H9 (cell line): ENCODE data around the gene MROH2A. TPM values are rescaled to one million over a fixed set of nuclear protein-coding genes. Genes with fewer than 3 reads are reported as not detected.
A peak's percentile ranks its signal among the peaks of the same experiment; 100 is the strongest.

Experiments
- DNase-seq: peaks from one replicate; pipeline ENCODE4 v3.0.0-alpha.2; 2017
- H2AFZ ChIP-seq: one replicate; pipeline ENCODE4 v1.6.1; 2013; ENCODE audit warnings: mild to moderate bottlenecking, low read length, control low read depth, moderate library complexity
- H2AK5ac ChIP-seq: 2 replicates; pipeline ENCODE4 v1.6.1; 2013; ENCODE audit warnings: low read length, control low read depth, mixed read lengths; ENCODE audit not compliant: insufficient read length
- H2BK120ac ChIP-seq: one replicate; pipeline ENCODE4 v1.6.1; 2013; ENCODE audit warnings: low read depth, mild to moderate bottlenecking, low read length, control low read depth, inconsistent platforms; ENCODE audit not compliant: poor library complexity, severe bottlenecking
- H2BK12ac ChIP-seq: 2 replicates; pipeline ENCODE4 v1.6.1; 2013; ENCODE audit warnings: low read length, control low read depth, mixed read lengths, low read depth; ENCODE audit not compliant: insufficient read length
- H2BK15ac ChIP-seq: 2 replicates; pipeline ENCODE4 v1.6.1; 2013; ENCODE audit warnings: low read depth, low read length, control low read depth
- H2BK20ac ChIP-seq: one replicate; pipeline ENCODE4 v1.6.1; 2013; ENCODE audit warnings: low read depth, mild to moderate bottlenecking, low read length, control low read depth, inconsistent platforms; ENCODE audit not compliant: poor library complexity, severe bottlenecking
- H2BK5ac ChIP-seq: 2 replicates; pipeline ENCODE4 v1.6.1; 2013; ENCODE audit warnings: low read length, control low read depth, mixed read lengths; ENCODE audit not compliant: insufficient read length
- H3K14ac ChIP-seq: 2 replicates; pipeline ENCODE4 v1.6.1; 2013; ENCODE audit warnings: low read length, control low read depth; ENCODE audit not compliant: insufficient read depth
- H3K18ac ChIP-seq: 2 replicates; pipeline ENCODE4 v1.6.1; 2013; ENCODE audit warnings: low read depth, mild to moderate bottlenecking, mixed read lengths, low read length, control low read depth; ENCODE audit not compliant: insufficient read length
- H3K23ac ChIP-seq: 2 replicates; pipeline ENCODE4 v1.6.1; 2013; ENCODE audit warnings: low read length, control low read depth, mixed read lengths, low read depth; ENCODE audit not compliant: insufficient read length
- H3K23me2 ChIP-seq: 2 replicates; pipeline ENCODE4 v1.6.1; 2013; ENCODE audit warnings: low read depth, mild to moderate bottlenecking, mixed read lengths, low read length, control low read depth; ENCODE audit not compliant: insufficient read length, poor library complexity, severe bottlenecking
- H3K27ac ChIP-seq: 2 replicates; pipeline ENCODE4 v1.5.1; 2013; ENCODE audit warnings: low read length, control low read depth, mixed read lengths, low read depth; ENCODE audit not compliant: insufficient read length
- H3K27me3 ChIP-seq: 2 replicates; pipeline ENCODE4 v1.6.1; 2013; ENCODE audit warnings: low read length, control low read depth, inconsistent platforms; ENCODE audit not compliant: insufficient read depth
- H3K4ac ChIP-seq: 2 replicates; pipeline ENCODE4 v1.6.1; 2013; ENCODE audit warnings: low read depth, mild to moderate bottlenecking, control low read depth, inconsistent platforms, low read length, moderate library complexity
- H3K4me1 ChIP-seq: 2 replicates; pipeline ENCODE4 v1.6.1; 2013; ENCODE audit warnings: low read length, control low read depth, inconsistent platforms; ENCODE audit not compliant: insufficient read depth
- H3K4me2 ChIP-seq: 2 replicates; pipeline ENCODE4 v1.6.1; 2013; ENCODE audit warnings: low read length, control low read depth, mixed read lengths; ENCODE audit not compliant: insufficient read length, insufficient read depth
- H3K56ac ChIP-seq: 2 replicates; pipeline ENCODE4 v1.6.1; 2013; ENCODE audit warnings: low read depth, mild to moderate bottlenecking, mixed read lengths, low read length, control low read depth; ENCODE audit not compliant: insufficient read length
- H3K79me1 ChIP-seq: 2 replicates; pipeline ENCODE4 v1.6.1; 2013; ENCODE audit warnings: low read depth, mild to moderate bottlenecking, moderate library complexity, low read length, control low read depth, inconsistent platforms; ENCODE audit not compliant: insufficient read depth, poor library complexity, severe bottlenecking
- H3K79me2 ChIP-seq: 2 replicates; pipeline ENCODE4 v1.6.1; 2013; ENCODE audit warnings: low read length, control low read depth, inconsistent platforms; ENCODE audit not compliant: insufficient read depth
- H3K9ac ChIP-seq: 2 replicates; pipeline ENCODE4 v1.6.1; 2013; ENCODE audit warnings: low read length, control low read depth, mixed read lengths; ENCODE audit not compliant: insufficient read length; ENCODE audit errors: extremely low read depth
- H3K9me3 ChIP-seq: one replicate; pipeline ENCODE4 v1.6.1; 2013; ENCODE audit warnings: low read depth, low read length, inconsistent platforms; ENCODE audit not compliant: control insufficient read depth
- H3T11ph ChIP-seq: one replicate; pipeline ENCODE4 v1.6.1; 2013; ENCODE audit warnings: mild to moderate bottlenecking, low read length, control low read depth, inconsistent platforms
- H4K20me1 ChIP-seq: one replicate; pipeline ENCODE4 v1.6.1; 2013; ENCODE audit not compliant: control insufficient read depth, insufficient read length, insufficient read depth
- H4K5ac ChIP-seq: 2 replicates; pipeline ENCODE4 v1.6.1; 2013; ENCODE audit warnings: low read depth, mild to moderate bottlenecking, mixed read lengths, low read length, control low read depth; ENCODE audit not compliant: insufficient read length
- H4K8ac ChIP-seq: replicated peaks from 2 replicates; pipeline ENCODE4 v1.6.1; 2013; ENCODE audit warnings: low read length, control low read depth, mixed read lengths, low read depth; ENCODE audit not compliant: insufficient read length
- H4K91ac ChIP-seq: 2 replicates; pipeline ENCODE4 v1.6.1; 2013; ENCODE audit warnings: low read depth, mild to moderate bottlenecking, moderate library complexity, mixed read lengths, low read length, control low read depth; ENCODE audit not compliant: insufficient read length
- H3K27ac Mint-ChIP-seq, 3 experiments: 2 replicates in 2 of 3; 3 replicates in 1 of 3; pipeline ENCODE4 v1.8.0; 2020 to 2021; ENCODE audit warnings: mixed read lengths in 3 of 3, mild to moderate bottlenecking in 1 of 3, moderate library complexity in 1 of 3
- H3K27me3 Mint-ChIP-seq: 2 replicates; pipeline ENCODE4 v1.8.0; 2021; ENCODE audit warnings: low read depth, mild to moderate bottlenecking, moderate library complexity, mixed read lengths
- H3K36me3 Mint-ChIP-seq, 3 experiments: 2 replicates in 2 of 3; 3 replicates in 1 of 3; pipeline ENCODE4 v1.8.0; 2020 to 2021; ENCODE audit warnings: low read depth in 3 of 3, mixed read lengths in 3 of 3; ENCODE audit not compliant: insufficient read depth in 1 of 3
- H3K4me1 Mint-ChIP-seq, 2 experiments: 2 replicates each; pipeline ENCODE4 v1.8.0; 2020; ENCODE audit warnings: mixed read lengths in 2 of 2
- H3K4me3 Mint-ChIP-seq, 2 experiments: 2 replicates in 1 of 2; 3 replicates in 1 of 2; pipeline ENCODE4 v1.8.0; 2020 to 2021; ENCODE audit warnings: mild to moderate bottlenecking in 2 of 2, mixed read lengths in 2 of 2, moderate library complexity in 1 of 2
- H3K9me3 Mint-ChIP-seq, 2 experiments: 2 replicates in 1 of 2; 3 replicates in 1 of 2; pipeline ENCODE4 v1.8.0; 2020; ENCODE audit warnings: mild to moderate bottlenecking in 2 of 2, mixed read lengths in 2 of 2, moderate library complexity in 1 of 2
- CTCF ChIP-seq: fragments of 200-600 bp; sonication (generic); conservative IDR thresholded peaks from 3 replicates; pipeline ENCODE4 v1.8.0; 2021; ENCODE audit warnings: antibody characterized with exemption, mild to moderate bottlenecking
- WGBS: extraction: QIAGEN DNeasy Blood & Tissue Kit; methylation state at CpG from one replicate; pipeline ENCODE4 v1.1.7; 2013; ENCODE audit warnings: missing lambda C conversion rate, low lambda C conversion rate, mixed read lengths; ENCODE audit not compliant: insufficient read length; ENCODE audit errors: extremely low coverage; 5-methylcytosine and 5-hydroxymethylcytosine counted together
- total RNA-seq: library from RNA; stranded (reverse); gene quantifications from 2 replicates; pipeline ENCODE4 v1.2.1, GENCODE V29; 2021

Gene MROH2A
- total RNA-seq, 1 experiment from 2014 or later: not detected

- H3K27me3 Mint-ChIP-seq: no peaks in the 10 kb centered on the region
- no peaks in the 10 kb centered on the region for H3K9me3 ChIP-seq
- H3K27ac ChIP-seq: no peak overlapping the region
- no peak overlapping the region for H2BK12ac ChIP-seq
- H2BK20ac ChIP-seq: no peak overlapping the region
- no peaks in the 10 kb centered on the region for H3K9me3 Mint-ChIP-seq
- DNase-seq: peak; percentile 90
- H3K36me3 Mint-ChIP-seq: peaks cover 24 to 39% (median 36%) of the 10 kb centered on the region in 3 experiments
- H3K14ac ChIP-seq: no peak overlapping the region
- no peak overlapping the region for H2BK15ac ChIP-seq
- no peaks in the 10 kb centered on the region for H3K23me2 ChIP-seq
- no peaks in the 10 kb centered on the region for H3K27me3 ChIP-seq
- H3K9ac ChIP-seq: no peak overlapping the region
- no peak overlapping the region for H4K5ac ChIP-seq
- TF ChIP-seq CTCF: peak; percentile 73
- H2BK5ac ChIP-seq: no peak overlapping the region
- H3K79me2 ChIP-seq: no peaks in the 10 kb centered on the region; the same call in 1 of the 2 replicates
- no peak overlapping the region for H3K27ac Mint-ChIP-seq
- no peak overlapping the region for H4K91ac ChIP-seq
- H3T11ph ChIP-seq: no peak overlapping the region
- H4K8ac ChIP-seq: no peak overlapping the region
- H3K4me1 ChIP-seq: no peaks in the 10 kb centered on the region
- H3K56ac ChIP-seq: no peak overlapping the region
- H2AFZ ChIP-seq: no peak overlapping the region
- WGBS: no CpG with 5 or more reads among the region's 7 CpGs
- no peak overlapping the region for H3K4me3 Mint-ChIP-seq
- no peak overlapping the region for H3K23ac ChIP-seq
- H3K4me2 ChIP-seq: no peak overlapping the region
- H2BK120ac ChIP-seq: no peak overlapping the region
- H2AK5ac ChIP-seq: no peak overlapping the region
- no peak overlapping the region for H3K4ac ChIP-seq
- peaks cover 4% of the 10 kb centered on the region for H4K20me1 ChIP-seq
- no peak overlapping the region for H3K18ac ChIP-seq
- no peaks in the 10 kb centered on the region for H3K79me1 ChIP-seq
- peaks cover 6 to 9% of the 10 kb centered on the region in 2 experiments for H3K4me1 Mint-ChIP-seq
Measured at GRCh38 chr2:233832869-233833311, 54.8 kb downstream of the MROH2A start.
